BLaER1 (cell line): Measurements from ENCODE around the gene ITGA1.
A peak's percentile ranks its signal among the peaks of the same experiment; 100 is the strongest.

Experiments
- H3K27ac ChIP-seq: shearing (Covaris generic); formaldehyde crosslinking; 2 replicates; pipeline ENCODE4 v1.8.1; 2022
- H3K27me3 ChIP-seq: shearing (Covaris generic); formaldehyde crosslinking; 2 replicates; pipeline ENCODE4 v1.8.1; 2022
- H3K36me3 ChIP-seq: shearing (Covaris generic); formaldehyde crosslinking; 2 replicates; pipeline ENCODE4 v1.8.1; 2022
- H3K4me1 ChIP-seq: shearing (Covaris generic); formaldehyde crosslinking; 2 replicates; pipeline ENCODE4 v1.8.1; 2022
- H3K4me2 ChIP-seq: shearing (Covaris generic); formaldehyde crosslinking; 2 replicates; pipeline ENCODE4 v1.8.1; 2022
- H3K4me3 ChIP-seq: shearing (Covaris generic); formaldehyde crosslinking; 2 replicates; pipeline ENCODE4 v1.8.1; 2022
- H3K9ac ChIP-seq: shearing (Covaris generic); formaldehyde crosslinking; 2 replicates; pipeline ENCODE4 v1.8.1; 2022
- H3K9me3 ChIP-seq: shearing (Covaris generic); formaldehyde crosslinking; 2 replicates; pipeline ENCODE4 v1.8.1; 2022
- H4K20me1 ChIP-seq: shearing (Covaris generic); formaldehyde crosslinking; 2 replicates; pipeline ENCODE4 v1.8.1; 2022
- Cebpa-rat ChIP-seq: shearing (Covaris generic); IDR thresholded peaks from 2 replicates; pipeline ENCODE4 v1.8.1; 2022

ITGA1 gene

DNA sequence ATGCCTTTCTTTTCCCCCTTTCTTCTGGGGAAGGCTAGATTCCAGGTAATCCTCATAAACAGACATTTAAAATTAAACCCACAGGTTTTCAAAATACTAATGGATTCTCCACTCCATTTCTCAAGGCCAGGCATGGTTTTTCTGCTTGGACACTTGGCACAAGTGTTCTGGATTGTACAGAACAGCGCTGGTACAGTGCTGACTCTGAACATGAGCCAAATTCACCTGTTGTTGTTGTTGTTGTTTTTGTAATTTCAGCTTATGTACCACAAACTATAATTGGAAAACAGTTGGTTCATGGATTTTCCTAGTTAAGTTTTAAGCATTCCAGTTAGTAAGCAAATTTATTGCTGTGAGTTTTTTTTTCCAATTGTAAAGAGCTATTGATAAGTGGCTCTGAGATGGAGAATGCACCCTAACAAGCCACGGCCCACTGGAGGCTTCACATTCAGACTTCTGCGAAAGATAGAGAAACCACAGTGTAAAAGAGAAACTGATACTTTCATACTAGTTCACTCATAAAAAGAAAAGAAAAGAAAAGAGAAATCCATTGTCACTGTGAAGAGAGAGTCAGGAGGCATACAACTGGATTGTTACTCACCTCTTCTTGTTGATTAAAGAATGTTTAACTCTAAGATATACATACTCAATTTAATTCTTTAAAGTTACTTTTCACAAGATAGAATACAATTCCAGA lies 16.2 kb upstream of the ITGA1 start:
- TF ChIP-seq Cebpa-rat, result no peak
- H3K9ac ChIP-seq, result no peak overlapping the region

DNA sequence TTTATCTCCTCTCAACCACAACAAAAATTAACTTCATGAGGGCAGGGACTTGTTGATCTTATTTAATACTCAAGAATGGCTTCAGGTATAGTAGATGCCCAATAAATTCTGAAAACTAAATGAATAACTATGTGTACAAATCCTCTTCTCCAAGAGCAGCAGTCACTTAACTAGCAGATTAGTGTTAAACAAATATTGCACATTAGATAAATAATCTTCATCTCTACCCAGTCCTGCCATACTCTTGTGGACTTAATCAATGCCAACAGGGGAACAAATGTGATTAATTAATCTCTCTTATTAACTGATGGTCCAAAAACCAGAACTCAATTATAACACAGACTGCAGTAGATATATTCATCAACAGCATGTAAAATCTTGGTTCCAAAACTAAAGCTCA lies 15.0 kb upstream of the ITGA1 start:
- Histone ChIP-seq H3K4me2 (no peak overlapping the region), H3K4me3 (no peak overlapping the region), H3K9me3 (no peaks in the 10 kb centered on the region), H3K27ac (no peak overlapping the region), H3K4me1 (peaks cover 18% of the 10 kb centered on the region), H3K36me3 (no peaks in the 10 kb centered on the region), H3K27me3 (no peaks in the 10 kb centered on the region), H3K9ac (no peak overlapping the region), H4K20me1 (no peaks in the 10 kb centered on the region)
- no peak for TF ChIP-seq Cebpa-rat

More for the DNA sequence above, 16.2 kb upstream of the ITGA1 start:
- Histone ChIP-seq H3K4me2 (no peak overlapping the region), H3K27me3 (no peaks in the 10 kb centered on the region), H3K27ac (no peak overlapping the region), H4K20me1 (no peaks in the 10 kb centered on the region), H3K9me3 (no peaks in the 10 kb centered on the region), H3K36me3 (no peaks in the 10 kb centered on the region), H3K4me3 (no peak overlapping the region), H3K4me1 (peaks cover 9% of the 10 kb centered on the region)

DNA sequence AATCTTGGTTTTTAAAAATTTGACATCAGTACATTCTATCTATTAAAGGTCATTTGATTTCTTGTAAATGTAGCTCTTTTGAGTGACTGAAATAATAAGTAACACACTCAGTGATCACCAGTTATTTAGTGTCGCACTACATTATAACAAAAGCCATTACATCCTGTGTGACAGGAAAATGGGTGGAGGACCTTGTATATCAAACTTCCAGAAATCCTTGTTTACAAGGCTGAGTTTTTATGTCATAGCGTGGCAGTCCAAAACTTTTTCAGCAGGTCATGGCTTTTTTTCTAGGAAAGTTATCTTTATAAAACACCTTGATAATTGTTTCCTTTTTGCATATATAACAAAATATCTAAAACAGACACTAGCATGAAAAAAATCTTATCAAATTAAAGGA lies 14.4 kb upstream of the ITGA1 start:
- Histone ChIP-seq H3K27me3 (no peaks in the 10 kb centered on the region), H3K4me1 (peaks cover 18% of the 10 kb centered on the region), H3K9ac (no peak overlapping the region), H3K4me3 (no peak overlapping the region), H3K4me2 (no peak overlapping the region), H3K27ac (no peak overlapping the region), H4K20me1 (no peaks in the 10 kb centered on the region), H3K9me3 (no peaks in the 10 kb centered on the region), H3K36me3 (no peaks in the 10 kb centered on the region)
- no peak for TF ChIP-seq Cebpa-rat

DNA sequence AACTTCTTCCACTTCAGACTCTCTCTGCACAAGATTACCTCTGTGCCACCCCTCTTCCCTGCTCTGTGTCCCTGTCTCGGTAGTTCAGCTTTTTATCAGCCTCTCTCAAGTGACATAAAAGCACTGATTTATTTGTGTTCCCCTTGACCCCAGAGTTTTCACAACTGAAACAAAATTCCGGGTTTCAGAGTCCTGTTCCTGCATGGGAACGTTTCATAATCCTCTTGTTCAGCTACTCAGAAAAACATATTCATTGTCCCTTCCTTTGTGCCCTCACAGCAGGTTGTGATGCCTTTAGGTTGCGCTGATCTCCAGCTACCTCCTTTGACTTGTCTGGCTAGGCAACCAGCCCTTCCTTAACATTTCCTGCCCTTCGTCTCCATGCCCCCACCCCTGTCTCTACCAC lies 13.7 kb upstream of the ITGA1 start:
- TF ChIP-seq Cebpa-rat, result no peak
- H3K27me3 ChIP-seq, result no peaks in the 10 kb centered on the region
- no peaks in the 10 kb centered on the region for H3K36me3 ChIP-seq
- H3K9ac ChIP-seq, result no peak overlapping the region
- H3K4me3 ChIP-seq, result no peak overlapping the region
- no peak overlapping the region for H3K27ac ChIP-seq
- no peaks in the 10 kb centered on the region for H3K9me3 ChIP-seq
- no peaks in the 10 kb centered on the region for H4K20me1 ChIP-seq
- peaks cover 18% of the 10 kb centered on the region for H3K4me1 ChIP-seq
- no peak overlapping the region for H3K4me2 ChIP-seq

DNA sequence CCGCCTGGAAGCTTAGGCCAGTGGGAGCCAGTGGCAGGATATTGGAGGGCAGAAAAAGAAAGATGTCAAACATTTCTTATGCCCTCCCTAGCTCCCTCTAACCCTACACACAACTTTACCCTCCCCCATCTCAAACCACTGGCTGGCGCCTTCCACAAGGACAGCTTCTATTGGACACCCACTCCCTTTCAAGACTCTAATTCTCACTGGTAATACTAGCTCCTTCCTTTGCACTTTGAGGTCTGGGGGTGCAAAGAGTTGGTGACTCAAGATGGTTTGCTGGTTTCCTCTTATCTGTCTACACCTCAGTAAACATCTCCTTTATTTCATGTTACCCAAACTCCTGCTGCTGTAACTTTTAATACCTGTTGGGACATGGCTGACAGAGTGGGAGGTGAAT lies 11.6 kb upstream of the ITGA1 start:
- no peak overlapping the region for H3K4me3 ChIP-seq
- no peaks in the 10 kb centered on the region for H4K20me1 ChIP-seq
- H3K27me3 ChIP-seq, result no peaks in the 10 kb centered on the region
- H3K4me2 ChIP-seq, result peak overlapping the region; percentile 47
- H3K27ac ChIP-seq, result no peak overlapping the region
- peaks cover 18% of the 10 kb centered on the region for H3K4me1 ChIP-seq
- H3K9me3 ChIP-seq, result no peaks in the 10 kb centered on the region
- H3K36me3 ChIP-seq, result no peaks in the 10 kb centered on the region
- no peak for TF ChIP-seq Cebpa-rat
- H3K9ac ChIP-seq, result no peak overlapping the region

DNA sequence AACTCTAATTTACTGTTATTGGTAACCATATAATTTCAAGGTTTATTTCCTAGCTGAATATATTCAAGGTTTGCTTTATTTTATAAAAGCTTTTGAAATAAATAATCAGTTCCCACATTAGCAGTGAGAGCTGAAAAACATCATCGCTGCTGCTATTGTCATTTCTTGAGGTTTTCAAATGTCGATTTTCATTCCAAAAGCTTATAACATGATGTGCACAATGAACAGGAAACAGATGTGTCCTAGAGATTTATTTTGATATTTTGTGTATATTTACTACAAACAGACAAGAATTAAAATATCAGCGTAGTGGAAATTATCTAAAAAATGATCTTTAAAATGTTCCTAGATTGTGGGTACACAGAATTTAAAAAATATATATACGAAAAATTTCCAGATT lies 10.5 kb upstream of the ITGA1 start:
- Histone ChIP-seq H3K9me3 (no peaks in the 10 kb centered on the region), H3K4me2 (peak overlapping the region; percentile 0; the same call in 1 of the 2 replicates), H3K27ac (no peak overlapping the region), H3K4me3 (no peak overlapping the region), H3K4me1 (peaks cover 18% of the 10 kb centered on the region), H3K36me3 (no peaks in the 10 kb centered on the region), H3K27me3 (no peaks in the 10 kb centered on the region), H3K9ac (no peak overlapping the region), H4K20me1 (no peaks in the 10 kb centered on the region)
- no peak for TF ChIP-seq Cebpa-rat

DNA sequence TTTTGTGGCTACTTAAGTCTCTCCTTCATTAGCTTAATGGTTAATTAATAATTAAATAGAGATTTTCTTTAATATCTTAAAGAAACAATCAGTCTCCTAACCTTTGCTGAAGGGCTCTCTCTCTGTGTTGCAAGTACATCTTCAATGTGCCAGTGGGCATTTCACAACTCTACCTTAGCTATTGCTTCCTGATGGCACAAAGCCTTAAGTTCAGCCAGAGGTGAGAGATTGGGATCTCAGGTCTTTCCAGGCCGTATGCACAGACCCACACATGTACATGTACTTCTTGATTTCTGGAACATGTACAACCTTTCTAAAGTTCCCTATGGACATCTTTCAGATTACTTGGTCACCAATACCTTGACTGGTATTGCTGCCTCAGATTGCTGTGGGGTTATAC lies 8.9 kb upstream of the ITGA1 start:
- Histone ChIP-seq H3K27me3 (no peaks in the 10 kb centered on the region), H3K27ac (no peak overlapping the region), H3K4me2 (no peak overlapping the region), H3K4me1 (peaks cover 18% of the 10 kb centered on the region), H4K20me1 (no peaks in the 10 kb centered on the region), H3K9me3 (no peaks in the 10 kb centered on the region), H3K9ac (no peak overlapping the region), H3K4me3 (no peak overlapping the region), H3K36me3 (no peaks in the 10 kb centered on the region)
- no peak for TF ChIP-seq Cebpa-rat

DNA sequence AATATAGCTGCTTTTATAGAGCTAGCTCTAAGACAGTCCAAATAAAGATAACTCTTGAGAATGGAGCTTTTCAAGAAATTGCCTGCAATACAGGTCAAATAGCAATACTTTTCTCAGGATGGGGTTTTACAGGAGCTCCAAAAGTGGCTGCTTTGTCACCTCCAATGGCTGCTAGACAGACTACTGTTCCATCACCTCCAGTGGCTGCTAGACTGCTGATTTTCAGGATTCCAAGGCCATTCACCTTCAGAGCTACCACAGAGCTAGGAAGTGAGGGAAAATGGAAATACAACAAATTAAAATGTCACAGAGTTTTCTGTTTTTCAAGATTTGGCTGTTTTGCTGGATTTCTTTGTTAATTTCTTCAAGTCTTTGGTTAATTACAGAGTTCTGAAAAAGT lies 8.5 kb upstream of the ITGA1 start:
- H3K4me1 ChIP-seq, result peaks cover 18% of the 10 kb centered on the region
- no peaks in the 10 kb centered on the region for H3K27me3 ChIP-seq
- no peak overlapping the region for H3K9ac ChIP-seq
- H3K27ac ChIP-seq, result no peak overlapping the region
- no peak overlapping the region for H3K4me3 ChIP-seq
- H3K9me3 ChIP-seq, result no peaks in the 10 kb centered on the region
- TF ChIP-seq Cebpa-rat, result no peak
- H3K4me2 ChIP-seq, result no peak overlapping the region
- no peaks in the 10 kb centered on the region for H3K36me3 ChIP-seq
- no peaks in the 10 kb centered on the region for H4K20me1 ChIP-seq

DNA sequence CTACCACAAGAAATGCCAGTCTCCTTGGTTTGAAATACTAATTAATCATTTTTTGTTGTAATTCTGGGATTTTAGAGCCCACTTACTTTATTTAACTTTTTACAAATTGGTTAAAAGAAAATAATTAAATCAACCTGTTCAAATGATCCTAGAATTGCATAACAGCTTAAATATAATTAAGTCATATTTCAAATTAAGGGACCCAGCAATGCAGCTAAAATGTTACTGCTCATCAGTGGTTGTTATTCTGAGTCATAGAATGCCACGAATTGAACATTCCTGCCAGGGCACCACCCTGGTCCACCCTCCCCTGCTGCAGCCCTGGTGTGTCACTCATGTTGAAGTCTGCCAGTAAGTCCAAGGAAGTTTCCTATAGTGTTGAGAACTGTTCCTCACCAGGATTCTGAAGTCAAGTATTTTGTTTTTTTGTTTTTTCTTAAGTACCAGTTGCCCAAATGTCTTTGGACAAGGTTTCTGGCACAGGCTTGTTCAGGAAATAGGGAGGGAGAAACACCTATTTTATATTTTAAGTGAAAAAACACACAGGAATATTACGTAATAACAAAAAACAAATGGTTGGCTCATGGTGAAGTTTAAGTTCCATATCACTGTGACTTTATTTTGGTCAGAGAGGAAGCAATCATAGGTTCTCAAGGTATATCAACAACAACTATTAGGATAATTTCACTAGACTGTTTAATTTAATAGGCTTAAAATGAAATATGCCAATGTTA lies 4.3 kb upstream of the ITGA1 start:
- H3K4me1 ChIP-seq, result peaks cover 8% of the 10 kb centered on the region; the same call in 1 of the 2 replicates
- H3K9me3 ChIP-seq, result peaks cover 5% of the 10 kb centered on the region; the same call in 1 of the 2 replicates
- H4K20me1 ChIP-seq, result no peaks in the 10 kb centered on the region
- H3K36me3 ChIP-seq, result no peaks in the 10 kb centered on the region
- no peak overlapping the region for H3K9ac ChIP-seq
- peak; percentile 77; the same call in 1 of the 2 replicates for TF ChIP-seq Cebpa-rat
- no peak overlapping the region for H3K4me2 ChIP-seq
- no peak overlapping the region for H3K4me3 ChIP-seq
- peaks cover 21% of the 10 kb centered on the region for H3K27me3 ChIP-seq
- H3K27ac ChIP-seq, result no peak overlapping the region

DNA sequence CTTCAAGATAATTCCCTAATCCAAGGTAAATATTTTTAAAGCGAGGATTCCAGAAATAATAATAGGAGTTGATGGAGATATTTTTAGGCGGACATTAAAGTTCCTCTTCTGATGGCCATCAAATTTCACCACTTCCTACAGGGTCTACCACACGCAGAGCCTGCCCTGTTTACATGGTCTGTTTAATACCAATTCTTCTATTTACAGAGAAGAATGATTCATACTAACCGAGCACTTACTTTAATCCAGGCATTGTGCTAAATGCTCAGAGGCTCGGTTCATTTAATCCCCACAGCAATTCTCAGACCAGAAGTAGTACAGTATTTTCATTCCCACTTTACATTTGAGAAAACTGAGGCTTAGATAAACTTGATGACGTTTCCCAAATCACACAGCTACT lies 3.0 kb upstream of the ITGA1 start:
- Histone ChIP-seq H3K9ac (no peak overlapping the region), H3K4me2 (no peak overlapping the region), H3K36me3 (no peaks in the 10 kb centered on the region), H3K27ac (no peak overlapping the region), H3K9me3 (peaks cover 5% of the 10 kb centered on the region; the same call in 1 of the 2 replicates), H3K27me3 (peaks cover 34% of the 10 kb centered on the region), H4K20me1 (no peaks in the 10 kb centered on the region), H3K4me3 (no peak overlapping the region), H3K4me1 (peaks cover 8% of the 10 kb centered on the region; the same call in 1 of the 2 replicates)
- no peak for TF ChIP-seq Cebpa-rat
